HEK293 (cell line): ENCODE measurements around the gene STIP1.

Source experiments
- CTCF ChIA-PET: fragments of 350-600 bp; formaldehyde crosslinking; extraction: SDS; loops from one replicate; lab custom pipeline; 2021; ENCODE audit warnings: antibody characterized with exemption; lab: Yijun Ruan, JAX
- POLR2A ChIA-PET: fragments of 300-600 bp; formaldehyde crosslinking; extraction: SDS; loops from one replicate; lab custom pipeline; 2020; ENCODE audit warnings: antibody characterized with exemption, inconsistent platforms; lab: Yijun Ruan, JAX
- H3K27ac ChIP-seq: fragments of 200-500 bp; sonication (Bioruptor generic); 2 replicates; pipeline ENCODE4 v1.5.1; 2014; ENCODE audit warnings: low read depth, low read length, control low read depth, inconsistent platforms; ENCODE audit errors: extremely low read depth
- H3K36me3 ChIP-seq, 2 experiments: fragments of 200-500 bp in 1 of 2; sonication (Bioruptor generic) in 1 of 2; 1 replicate in 1 of 2; 2 replicates in 1 of 2; pipeline ENCODE4 v1.5.1; 2014 to 2017; ENCODE audit warnings: inconsistent platforms in 2 of 2, low read length in 2 of 2; ENCODE audit not compliant: control insufficient read depth in 2 of 2, insufficient read depth in 1 of 2
- H3K4me1 ChIP-seq: fragments of 200-500 bp; sonication (Bioruptor generic); 2 replicates; pipeline ENCODE4 v1.5.1; 2014; ENCODE audit warnings: mild to moderate bottlenecking, low read length, inconsistent platforms; ENCODE audit not compliant: control insufficient read depth, insufficient read depth
- H3K4me3 ChIP-seq: 2 replicates; pipeline ENCODE4 v1.5.1; 2011; ENCODE audit warnings: low read depth, mild to moderate bottlenecking, control low read depth, low read length, moderate library complexity
- H3K9me3 ChIP-seq: fragments of 200-500 bp; sonication (Bioruptor generic); 2 replicates; pipeline ENCODE4 v1.5.1; 2014; ENCODE audit warnings: low read depth, low read length, inconsistent platforms; ENCODE audit not compliant: control insufficient read depth, insufficient read depth
- BCL6B ChIP-seq: fragments of 450-650 bp; formaldehyde crosslinking; IDR thresholded peaks from 2 replicates; pipeline ENCODE4 v1.5.1; 2017; ENCODE audit warnings: missing biosample characterization, missing genetic modification characterization
- GLI2 ChIP-seq: fragments of 450-650 bp; formaldehyde crosslinking; IDR thresholded peaks from 2 replicates; pipeline ENCODE4; 2017; ENCODE audit warnings: missing biosample characterization, missing genetic modification characterization, low read depth, borderline replicate concordance
- KLF7 ChIP-seq: fragments of 450-650 bp; formaldehyde crosslinking; IDR thresholded peaks from 2 replicates; pipeline ENCODE4 v1.5.1; 2016; ENCODE audit warnings: missing biosample characterization, missing genetic modification characterization, borderline replicate concordance
- MYNN ChIP-seq: fragments of 450-650 bp; formaldehyde crosslinking; IDR thresholded peaks from 2 replicates; pipeline ENCODE4 v1.5.1; 2016; ENCODE audit warnings: missing biosample characterization, missing genetic modification characterization, borderline replicate concordance
- OSR2 ChIP-seq: fragments of 450-650 bp; formaldehyde crosslinking; IDR thresholded peaks from 2 replicates; pipeline ENCODE4 v1.5.1; 2016; ENCODE audit warnings: missing biosample characterization, missing genetic modification characterization
- SETDB1 ChIP-seq: IDR thresholded peaks from one replicate; pipeline ENCODE4 v1.6.1; 2017; ENCODE audit warnings: mild to moderate bottlenecking, low read length, moderate library complexity, mixed read lengths; ENCODE audit not compliant: insufficient read length
- SP2 ChIP-seq: fragments of 450-650 bp; formaldehyde crosslinking; IDR thresholded peaks from 2 replicates; pipeline ENCODE4 v1.5.1; 2016; ENCODE audit warnings: missing biosample characterization, missing genetic modification characterization
- ZNF10 ChIP-seq: fragments of 450-650 bp; formaldehyde crosslinking; IDR thresholded peaks from 2 replicates; pipeline ENCODE4 v1.5.1; 2017; ENCODE audit warnings: missing biosample characterization, missing genetic modification characterization
- ZNF157 ChIP-seq: fragments of 450-650 bp; formaldehyde crosslinking; IDR thresholded peaks from 2 replicates; pipeline ENCODE4 v1.5.1; 2016; ENCODE audit warnings: missing biosample characterization, missing genetic modification characterization
- ZNF16 ChIP-seq: fragments of 450-650 bp; formaldehyde crosslinking; IDR thresholded peaks from 2 replicates; pipeline ENCODE4 v1.5.1; 2016; ENCODE audit warnings: low read depth, missing biosample characterization, missing genetic modification characterization
- ZNF214 ChIP-seq: fragments of 450-650 bp; formaldehyde crosslinking; IDR thresholded peaks from 2 replicates; pipeline ENCODE4 v1.5.1; 2017; ENCODE audit warnings: missing biosample characterization, mild to moderate bottlenecking, missing genetic modification characterization, borderline replicate concordance
- ZNF266 ChIP-seq: fragments of 450-650 bp; formaldehyde crosslinking; IDR thresholded peaks from 2 replicates; pipeline ENCODE4 v1.5.1; 2016; ENCODE audit warnings: missing biosample characterization, missing genetic modification characterization, low read depth
- ZNF335 ChIP-seq: fragments of 450-650 bp; formaldehyde crosslinking; conservative IDR thresholded peaks from 2 replicates; pipeline ENCODE4 v1.5.1; 2016; ENCODE audit warnings: missing biosample characterization, missing genetic modification characterization
- ZNF510 ChIP-seq: fragments of 450-650 bp; formaldehyde crosslinking; IDR thresholded peaks from 2 replicates; pipeline ENCODE4 v1.5.1; 2018; ENCODE audit warnings: mild to moderate bottlenecking, missing genetic modification characterization, missing biosample characterization; ENCODE audit not compliant: insufficient replicate concordance
- ZNF518A ChIP-seq: fragments of 450-650 bp; formaldehyde crosslinking; conservative IDR thresholded peaks from 2 replicates; pipeline ENCODE4 v1.5.1; 2016; ENCODE audit warnings: low read depth, missing biosample characterization, missing genetic modification characterization
- ZNF600 ChIP-seq: fragments of 450-650 bp; formaldehyde crosslinking; IDR thresholded peaks from 2 replicates; pipeline ENCODE4 v1.5.1; 2016; ENCODE audit warnings: missing biosample characterization, missing genetic modification characterization
- ZSCAN18 ChIP-seq: fragments of 450-650 bp; formaldehyde crosslinking; IDR thresholded peaks from 2 replicates; pipeline ENCODE4 v1.5.1; 2016; ENCODE audit warnings: missing biosample characterization, missing genetic modification characterization
- ZSCAN23 ChIP-seq: fragments of 450-650 bp; formaldehyde crosslinking; IDR thresholded peaks from 2 replicates; pipeline ENCODE4 v1.5.1; 2016; ENCODE audit warnings: missing biosample characterization, missing genetic modification characterization

The STIP1 gene

GRCh38 chr11:64186492-64187165 lies 658 bp downstream of the STIP1 start:
- H3K4me3 ChIP-seq: no peak overlapping the region
- no peak for TF ChIP-seq SP2
- no peak for TF ChIP-seq ZNF266 (tag by site-specific recombination)
- no peak for TF ChIP-seq ZNF510 (tag by site-specific recombination)
- TF ChIP-seq ZSCAN23: no peak
- no peak for TF ChIP-seq MYNN (tag by site-specific recombination)
- no peak for TF ChIP-seq ZSCAN18
- TF ChIP-seq ZNF600: no peak
- no peak for TF ChIP-seq GLI2 (tag by site-specific recombination)
- TF ChIP-seq OSR2 (tag by site-specific recombination): no peak
- no peak for TF ChIP-seq ZNF335 (tag by site-specific recombination)
- no peak for TF ChIP-seq ZNF518A (tag by site-specific recombination)
- TF ChIP-seq ZNF157: no peak
- no peak for TF ChIP-seq SETDB1
- TF ChIP-seq ZNF214 (tag by site-specific recombination): no peak
- TF ChIP-seq KLF7: no peak
- no peak for TF ChIP-seq ZNF16 (tag by site-specific recombination)
- no peak for TF ChIP-seq BCL6B (tag by site-specific recombination)
- no peak for TF ChIP-seq ZNF10 (tag by site-specific recombination)
- TF ChIP-seq, all 188 proteins: peak for 0
- Histone ChIP-seq H3K36me3 (peaks cover 4 to 25% of the 10 kb centered on the region in 2 experiments; a peak in 2 of 3 replicates), H3K9me3 (no peaks in the 10 kb centered on the region), H3K4me1 (peaks cover 3% of the 10 kb centered on the region; the same call in 1 of the 2 replicates), H3K27ac (no peak overlapping the region; the same call in 1 of the 2 replicates)
- ChIA-PET CTCF (interaction anchor here (0.6 to 4.0 kb wide), 6 partner anchors 18 to 324 kb away, joined by 3 to 31 read pairs (median 4); partner anchors contain the start of gene FERMT3), POLR2A (interaction anchor here (0.5 to 3.0 kb wide), 17 partner anchors 10 to 1613 kb away, joined by 4 to 32 read pairs (median 11); partner anchors contain the start of genes BAD, EEF1G, FERMT3 and GPR137)
